Astrocyte (in vitro differentiated cells and primary cell): ENCODE results near the gene THSD7B. TPM values are rescaled to one million over a fixed set of nuclear protein-coding genes. Genes with fewer than 3 reads are reported as not detected.
"Not testable (repeated sequence)": the region's sequence is repeated elsewhere in the genome, so short reads cannot be mapped to it uniquely, and the experiment has no call there.

Source experiments
- DNase-seq: peaks from one replicate; pipeline ENCODE4 v3.0.0-alpha.2; 2010; ENCODE audit warnings: low read depth
- FAIRE-seq: peaks from 2 replicates; lab custom pipeline; 2011; peaks lifted over from hg19 to GRCh38; lab: Jason Lieb, UNC
- H2AFZ ChIP-seq: 2 replicates; pipeline ENCODE4 v1.6.0; 2012; ENCODE audit warnings: low read depth, low read length, inconsistent platforms
- H3K27ac ChIP-seq: 2 replicates; pipeline ENCODE4 v1.5.1; 2011; ENCODE audit warnings: low read depth, low read length, inconsistent platforms
- H3K27me3 ChIP-seq: 2 replicates; pipeline ENCODE4 v1.6.0; 2011; ENCODE audit warnings: low read length, inconsistent platforms; ENCODE audit not compliant: insufficient read depth
- H3K36me3 ChIP-seq: 2 replicates; pipeline ENCODE4 v1.5.1; 2011; ENCODE audit warnings: low read length, inconsistent platforms; ENCODE audit not compliant: insufficient read depth
- H3K4me1 ChIP-seq: 2 replicates; pipeline ENCODE4 v1.5.1; 2011; ENCODE audit warnings: low read length, inconsistent platforms; ENCODE audit not compliant: insufficient read depth
- H3K4me2 ChIP-seq: 2 replicates; pipeline ENCODE4 v1.6.0; 2012; ENCODE audit warnings: low read length, inconsistent platforms
- H3K4me3 ChIP-seq: 2 replicates; pipeline ENCODE4 v1.5.1; 2011; ENCODE audit warnings: low read depth, mild to moderate bottlenecking, low read length, inconsistent platforms; ENCODE audit not compliant: insufficient read depth
- H3K79me2 ChIP-seq: 2 replicates; pipeline ENCODE4 v1.6.0; 2012; ENCODE audit warnings: mild to moderate bottlenecking, low read length, inconsistent platforms; ENCODE audit not compliant: insufficient read depth
- H3K9ac ChIP-seq: 2 replicates; pipeline ENCODE4 v1.6.0; 2012; ENCODE audit warnings: mild to moderate bottlenecking, low read length, inconsistent platforms
- H3K9me3 ChIP-seq: 2 replicates; pipeline ENCODE4 v1.5.1; 2012; ENCODE audit warnings: low read depth, mild to moderate bottlenecking, low read length, inconsistent platforms; ENCODE audit not compliant: insufficient read depth
- H4K20me1 ChIP-seq: 2 replicates; pipeline ENCODE4 v1.6.0; 2012; ENCODE audit warnings: low read length, inconsistent platforms; ENCODE audit not compliant: insufficient read depth
- H3K27ac Mint-ChIP-seq: one replicate; pipeline ENCODE4 v1.8.0; 2021; ENCODE audit warnings: mild to moderate bottlenecking, mixed read lengths; ENCODE audit not compliant: unreplicated experiment
- H3K27me3 Mint-ChIP-seq: one replicate; pipeline ENCODE4 v1.8.0; 2021; ENCODE audit warnings: low read depth, mixed read lengths; ENCODE audit not compliant: unreplicated experiment
- H3K36me3 Mint-ChIP-seq: one replicate; pipeline ENCODE4 v1.8.0; 2021; ENCODE audit warnings: low read depth, mixed read lengths; ENCODE audit not compliant: unreplicated experiment
- H3K4me1 Mint-ChIP-seq: one replicate; pipeline ENCODE4 v1.8.0; 2021; ENCODE audit warnings: low read depth, mixed read lengths; ENCODE audit not compliant: unreplicated experiment
- H3K4me3 Mint-ChIP-seq: one replicate; pipeline ENCODE4 v1.8.0; 2021; ENCODE audit warnings: mild to moderate bottlenecking, moderate library complexity, mixed read lengths; ENCODE audit not compliant: unreplicated experiment
- H3K9me3 Mint-ChIP-seq: one replicate; pipeline ENCODE4 v1.8.0; 2021; ENCODE audit warnings: mild to moderate bottlenecking, mixed read lengths; ENCODE audit not compliant: unreplicated experiment
- EZH2 ChIP-seq: IDR thresholded peaks from 2 replicates; pipeline ENCODE4 v1.6.1; 2012; ENCODE audit warnings: mild to moderate bottlenecking, low read length, inconsistent platforms; ENCODE audit not compliant: insufficient read depth
- total RNA-seq: library from RNA; stranded (reverse); gene quantifications from 2 replicates; pipeline ENCODE4 v1.2.1, GENCODE V29; 2021
- TF ChIP-seq, protein P1 (sequence below): IDR thresholded peaks from 2 replicates; pipeline ENCODE4 v1.5.1; 2011; ENCODE audit warnings: low read depth, mild to moderate bottlenecking, inconsistent platforms, low read length, moderate library complexity; ENCODE audit not compliant: insufficient read depth

THSD7B gene
- total RNA-seq, 1 donor from 2014 or later, result 0.18 TPM

DNA sequence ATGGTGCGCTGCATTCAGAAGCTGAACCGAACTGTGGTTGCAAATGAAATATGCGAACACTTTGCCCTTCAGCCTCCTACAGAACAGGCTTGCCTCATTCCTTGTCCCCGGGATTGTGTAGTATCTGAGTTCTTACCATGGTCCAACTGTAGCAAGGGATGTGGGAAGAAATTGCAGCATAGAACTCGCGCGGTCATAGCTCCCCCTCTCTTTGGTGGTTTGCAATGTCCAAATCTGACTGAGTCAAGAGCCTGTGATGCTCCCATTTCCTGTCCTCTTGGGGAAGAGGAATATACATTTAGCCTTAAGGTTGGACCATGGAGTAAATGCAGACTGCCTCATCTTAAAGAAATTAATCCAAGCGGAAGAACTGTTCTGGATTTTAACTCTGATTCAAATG, 291.4 kb downstream of the THSD7B start:
- Histone ChIP-seq H3K4me1 (no peaks in the 10 kb centered on the region), H3K27me3 (no peaks in the 10 kb centered on the region), H3K27ac (no peak overlapping the region), H3K9ac (no peak overlapping the region), H4K20me1 (no peaks in the 10 kb centered on the region), H3K36me3 (no peaks in the 10 kb centered on the region), H3K9me3 (no peaks in the 10 kb centered on the region), H3K4me2 (no peak overlapping the region), H2AFZ (no peak overlapping the region), H3K79me2 (no peaks in the 10 kb centered on the region), H3K4me3 (no peak overlapping the region)
- DNase-seq (no peak), FAIRE-seq (no peak)
- Mint-ChIP-seq H3K27ac (no peak overlapping the region), H3K9me3 (no peaks in the 10 kb centered on the region), H3K4me1 (no peaks in the 10 kb centered on the region), H3K27me3 (no peaks in the 10 kb centered on the region), H3K4me3 (no peak overlapping the region), H3K36me3 (no peaks in the 10 kb centered on the region)
- TF ChIP-seq, protein P1, sequence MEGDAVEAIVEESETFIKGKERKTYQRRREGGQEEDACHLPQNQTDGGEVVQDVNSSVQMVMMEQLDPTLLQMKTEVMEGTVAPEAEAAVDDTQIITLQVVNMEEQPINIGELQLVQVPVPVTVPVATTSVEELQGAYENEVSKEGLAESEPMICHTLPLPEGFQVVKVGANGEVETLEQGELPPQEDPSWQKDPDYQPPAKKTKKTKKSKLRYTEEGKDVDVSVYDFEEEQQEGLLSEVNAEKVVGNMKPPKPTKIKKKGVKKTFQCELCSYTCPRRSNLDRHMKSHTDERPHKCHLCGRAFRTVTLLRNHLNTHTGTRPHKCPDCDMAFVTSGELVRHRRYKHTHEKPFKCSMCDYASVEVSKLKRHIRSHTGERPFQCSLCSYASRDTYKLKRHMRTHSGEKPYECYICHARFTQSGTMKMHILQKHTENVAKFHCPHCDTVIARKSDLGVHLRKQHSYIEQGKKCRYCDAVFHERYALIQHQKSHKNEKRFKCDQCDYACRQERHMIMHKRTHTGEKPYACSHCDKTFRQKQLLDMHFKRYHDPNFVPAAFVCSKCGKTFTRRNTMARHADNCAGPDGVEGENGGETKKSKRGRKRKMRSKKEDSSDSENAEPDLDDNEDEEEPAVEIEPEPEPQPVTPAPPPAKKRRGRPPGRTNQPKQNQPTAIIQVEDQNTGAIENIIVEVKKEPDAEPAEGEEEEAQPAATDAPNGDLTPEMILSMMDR, result no peak
- no peak for TF ChIP-seq EZH2

DNA sequence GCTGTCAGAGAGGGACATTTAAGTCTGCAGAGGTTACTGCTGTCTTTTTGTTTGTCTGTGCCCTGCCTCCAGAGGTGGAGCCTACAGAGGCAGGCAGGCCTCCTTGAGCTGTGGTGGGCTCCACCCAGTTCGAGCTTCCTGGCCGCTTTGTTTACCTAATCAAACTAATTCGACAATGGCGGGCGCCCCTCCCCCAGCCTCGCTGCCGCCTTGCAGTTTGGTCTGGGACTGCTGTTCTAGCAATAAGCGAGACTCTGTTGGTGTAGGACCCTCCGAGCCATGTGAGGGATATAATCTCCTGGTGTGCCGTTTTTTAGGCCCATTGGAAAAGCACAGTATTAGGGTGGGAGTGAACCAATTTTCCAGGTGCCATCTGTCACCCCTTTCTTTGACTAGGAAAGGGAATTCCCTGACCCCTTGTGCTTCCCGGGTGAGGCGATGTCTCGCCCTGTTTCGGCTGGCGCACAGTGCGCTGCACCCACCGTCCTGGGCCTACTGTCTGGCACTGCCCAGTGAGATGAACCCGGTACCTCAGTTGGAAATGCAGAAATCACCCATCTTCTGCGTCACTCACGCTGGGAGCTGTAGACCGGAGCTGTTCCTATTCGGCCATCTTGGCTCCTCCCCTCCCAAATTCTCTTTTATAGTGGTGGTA, 310.9 kb downstream of the THSD7B start:
- H3K27ac Mint-ChIP-seq, H3K27me3 Mint-ChIP-seq, FAIRE-seq, H3K27me3 ChIP-seq, DNase-seq, H3K36me3 ChIP-seq, H3K27ac ChIP-seq, H3K79me2 ChIP-seq, H3K4me1 Mint-ChIP-seq, H3K36me3 Mint-ChIP-seq, H3K9me3 ChIP-seq, H3K4me2 ChIP-seq, H4K20me1 ChIP-seq, H3K4me3 ChIP-seq, H3K9ac ChIP-seq, H2AFZ ChIP-seq, H3K4me3 Mint-ChIP-seq, H3K4me1 ChIP-seq: not testable (repeated sequence)
- H3K9me3 Mint-ChIP-seq, result peaks cover 11% of the 10 kb centered on the region

DNA sequence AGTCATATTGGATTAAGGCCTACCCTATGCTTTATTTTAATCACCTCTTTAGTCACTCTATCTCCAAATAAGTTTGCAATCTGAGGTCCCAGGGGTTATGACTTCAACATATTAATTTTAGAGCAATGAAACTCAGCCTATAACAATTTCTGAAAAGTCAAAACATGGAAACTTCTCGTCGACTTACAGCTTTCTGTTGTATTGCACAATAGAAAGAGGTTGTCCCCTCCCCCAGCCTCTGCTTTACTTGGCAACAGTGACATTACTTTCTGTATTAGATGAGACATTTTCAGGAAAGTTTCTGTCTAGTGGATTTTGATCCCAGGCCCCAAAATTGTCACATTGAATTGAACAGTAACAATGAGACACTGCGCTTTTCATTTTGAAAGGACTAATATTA, 326.4 kb downstream of the THSD7B start:
- Mint-ChIP-seq H3K27ac (no peak overlapping the region), H3K36me3 (no peaks in the 10 kb centered on the region), H3K4me3 (no peak overlapping the region), H3K4me1 (no peaks in the 10 kb centered on the region), H3K27me3 (no peaks in the 10 kb centered on the region), H3K9me3 (no peaks in the 10 kb centered on the region)
- FAIRE-seq (no peak), DNase-seq (no peak)
- no peak overlapping the region for H2AFZ ChIP-seq
- TF ChIP-seq EZH2, result no peak
- TF ChIP-seq, protein P1, result no peak
- H3K27ac ChIP-seq, result no peak overlapping the region
- H3K79me2 ChIP-seq, result no peaks in the 10 kb centered on the region
- no peaks in the 10 kb centered on the region for H3K4me1 ChIP-seq
- H3K4me3 ChIP-seq, result no peak overlapping the region
- no peak overlapping the region for H3K9ac ChIP-seq
- no peaks in the 10 kb centered on the region for H4K20me1 ChIP-seq
- no peaks in the 10 kb centered on the region for H3K27me3 ChIP-seq
- H3K36me3 ChIP-seq, result no peaks in the 10 kb centered on the region
- no peak overlapping the region for H3K4me2 ChIP-seq
- H3K9me3 ChIP-seq, result no peaks in the 10 kb centered on the region
